Loucy (cell line): ENCODE measurements around the gene PRIMA1.

ENCODE experiments used
- H2AFZ ChIP-seq: fragments of 200-600 bp; sonication (generic); 2 replicates; pipeline ENCODE4 v1.6.0; 2016; ENCODE audit warnings: antibody characterized with exemption, mild to moderate bottlenecking, low read length, moderate library complexity
- H3F3A ChIP-seq: fragments of 200-600 bp; 2 replicates; pipeline ENCODE4 v1.6.0; 2016; ENCODE audit warnings: antibody characterized with exemption, low read depth, mild to moderate bottlenecking
- H3K27me3 ChIP-seq: fragments of 200-600 bp; sonication (generic); 2 replicates; pipeline ENCODE4 v1.6.1; 2014; ENCODE audit warnings: low read length, mild to moderate bottlenecking; ENCODE audit not compliant: insufficient read depth, poor library complexity, severe bottlenecking
- H3K36me3 ChIP-seq: fragments of 200-600 bp; sonication (generic); 2 replicates; pipeline ENCODE4 v1.6.1; 2016; ENCODE audit warnings: low read length; ENCODE audit not compliant: insufficient read depth
- H3K4me1 ChIP-seq: fragments of 200-600 bp; sonication (generic); 2 replicates; pipeline ENCODE4 v1.5.1; 2014; ENCODE audit warnings: low read length, mild to moderate bottlenecking; ENCODE audit not compliant: insufficient read depth, poor library complexity, severe bottlenecking
- H3K4me2 ChIP-seq: fragments of 200-600 bp; sonication (generic); 2 replicates; pipeline ENCODE4 v1.6.0; 2014; ENCODE audit warnings: antibody characterized with exemption, low read length, low read depth, mild to moderate bottlenecking; ENCODE audit not compliant: poor library complexity, severe bottlenecking
- H3K4me3 ChIP-seq: fragments of 200-600 bp; sonication (generic); 2 replicates; pipeline ENCODE4 v1.5.1; 2014; ENCODE audit warnings: low read length, mild to moderate bottlenecking, mixed read lengths; ENCODE audit not compliant: poor library complexity, severe bottlenecking
- H3K79me2 ChIP-seq: fragments of 200-600 bp; sonication (generic); 2 replicates; pipeline ENCODE4 v1.6.1; 2014; ENCODE audit warnings: low read length; ENCODE audit not compliant: insufficient read depth
- H3K9ac ChIP-seq: fragments of 200-600 bp; sonication (generic); 2 replicates; pipeline ENCODE4 v1.6.0; 2014; ENCODE audit warnings: mild to moderate bottlenecking, low read depth, low read length, moderate library complexity; ENCODE audit not compliant: poor library complexity, severe bottlenecking
- H3K9me2 ChIP-seq: fragments of 200-600 bp; sonication (generic); replicated peaks from 2 replicates; pipeline ENCODE4 v1.6.1; 2016; ENCODE audit warnings: low read depth, low read length, mixed read lengths
- H3K9me3 ChIP-seq: fragments of 200-600 bp; sonication (generic); 2 replicates; pipeline ENCODE4 v1.6.1; 2014; ENCODE audit warnings: mild to moderate bottlenecking, antibody characterized with exemption, low read length, low read depth; ENCODE audit not compliant: insufficient read depth
- H4K20me1 ChIP-seq: fragments of 200-600 bp; sonication (generic); 2 replicates; pipeline ENCODE4 v1.6.0; 2014; ENCODE audit warnings: antibody characterized with exemption, low read length, mild to moderate bottlenecking; ENCODE audit not compliant: insufficient read depth, poor library complexity, severe bottlenecking
- EZH2phosphoT487 ChIP-seq: fragments of 200-600 bp; IDR thresholded peaks from 2 replicates; pipeline ENCODE4 v1.6.1; 2018; ENCODE audit warnings: antibody characterized with exemption, mild to moderate bottlenecking, moderate library complexity, borderline replicate concordance
- TF ChIP-seq, protein P1 (sequence below): fragments of 200-600 bp; sonication (generic); conservative IDR thresholded peaks from 2 replicates; pipeline ENCODE4 v1.5.1; 2014; ENCODE audit warnings: mild to moderate bottlenecking, antibody characterized with exemption, low read length

The PRIMA1 gene

GRCh38 chr14:93720076-93720815 is 68.0 kb downstream of the PRIMA1 start:
- Histone ChIP-seq H3K27me3 (no peaks in the 10 kb centered on the region), H3K4me2 (no peak overlapping the region), H3K9ac (no peak overlapping the region), H2AFZ (no peak overlapping the region), H3K79me2 (no peaks in the 10 kb centered on the region), H3K4me1 (no peaks in the 10 kb centered on the region), H3K36me3 (no peaks in the 10 kb centered on the region), H3F3A (no peaks in the 10 kb centered on the region), H3K9me2 (no peaks in the 10 kb centered on the region), H4K20me1 (no peaks in the 10 kb centered on the region), H3K4me3 (no peak overlapping the region), H3K9me3 (no peaks in the 10 kb centered on the region)
- TF ChIP-seq EZH2phosphoT487 = no peak
- TF ChIP-seq, protein P1, sequence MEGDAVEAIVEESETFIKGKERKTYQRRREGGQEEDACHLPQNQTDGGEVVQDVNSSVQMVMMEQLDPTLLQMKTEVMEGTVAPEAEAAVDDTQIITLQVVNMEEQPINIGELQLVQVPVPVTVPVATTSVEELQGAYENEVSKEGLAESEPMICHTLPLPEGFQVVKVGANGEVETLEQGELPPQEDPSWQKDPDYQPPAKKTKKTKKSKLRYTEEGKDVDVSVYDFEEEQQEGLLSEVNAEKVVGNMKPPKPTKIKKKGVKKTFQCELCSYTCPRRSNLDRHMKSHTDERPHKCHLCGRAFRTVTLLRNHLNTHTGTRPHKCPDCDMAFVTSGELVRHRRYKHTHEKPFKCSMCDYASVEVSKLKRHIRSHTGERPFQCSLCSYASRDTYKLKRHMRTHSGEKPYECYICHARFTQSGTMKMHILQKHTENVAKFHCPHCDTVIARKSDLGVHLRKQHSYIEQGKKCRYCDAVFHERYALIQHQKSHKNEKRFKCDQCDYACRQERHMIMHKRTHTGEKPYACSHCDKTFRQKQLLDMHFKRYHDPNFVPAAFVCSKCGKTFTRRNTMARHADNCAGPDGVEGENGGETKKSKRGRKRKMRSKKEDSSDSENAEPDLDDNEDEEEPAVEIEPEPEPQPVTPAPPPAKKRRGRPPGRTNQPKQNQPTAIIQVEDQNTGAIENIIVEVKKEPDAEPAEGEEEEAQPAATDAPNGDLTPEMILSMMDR = no peak

- Histone ChIP-seq H3K27me3 (no peaks in the 10 kb centered on the region), H3K9ac (no peak overlapping the region), H3K4me3 (no peak overlapping the region), H4K20me1 (no peaks in the 10 kb centered on the region), H3K9me3 (no peaks in the 10 kb centered on the region), H3K4me2 (no peak overlapping the region), H3K36me3 (no peaks in the 10 kb centered on the region), H3K4me1 (no peaks in the 10 kb centered on the region), H3K9me2 (no peaks in the 10 kb centered on the region), H3K79me2 (no peaks in the 10 kb centered on the region), H2AFZ (no peak overlapping the region), H3F3A (no peaks in the 10 kb centered on the region)
- TF ChIP-seq, protein P1 = no peak
- no peak for TF ChIP-seq EZH2phosphoT487
These were observed 69.0 kb downstream of the PRIMA1 start for GRCh38 chr14:93719256-93719655.

- H3K9me2 ChIP-seq = no peaks in the 10 kb centered on the region
- H3K27me3 ChIP-seq = no peaks in the 10 kb centered on the region
- no peaks in the 10 kb centered on the region for H3F3A ChIP-seq
- no peaks in the 10 kb centered on the region for H3K36me3 ChIP-seq
- H3K79me2 ChIP-seq = no peaks in the 10 kb centered on the region
- no peaks in the 10 kb centered on the region for H4K20me1 ChIP-seq
- no peaks in the 10 kb centered on the region for H3K9me3 ChIP-seq
- no peak overlapping the region for H2AFZ ChIP-seq
- TF ChIP-seq EZH2phosphoT487 = no peak
- TF ChIP-seq, protein P1 = no peak
- no peak overlapping the region for H3K4me3 ChIP-seq
- no peak overlapping the region for H3K9ac ChIP-seq
- H3K4me2 ChIP-seq = no peak overlapping the region
- no peaks in the 10 kb centered on the region for H3K4me1 ChIP-seq
These were observed 70.5 kb downstream of the PRIMA1 start for GRCh38 chr14:93717668-93718320.
